Measurements from ENCODE around the gene GP2.

DNA sequence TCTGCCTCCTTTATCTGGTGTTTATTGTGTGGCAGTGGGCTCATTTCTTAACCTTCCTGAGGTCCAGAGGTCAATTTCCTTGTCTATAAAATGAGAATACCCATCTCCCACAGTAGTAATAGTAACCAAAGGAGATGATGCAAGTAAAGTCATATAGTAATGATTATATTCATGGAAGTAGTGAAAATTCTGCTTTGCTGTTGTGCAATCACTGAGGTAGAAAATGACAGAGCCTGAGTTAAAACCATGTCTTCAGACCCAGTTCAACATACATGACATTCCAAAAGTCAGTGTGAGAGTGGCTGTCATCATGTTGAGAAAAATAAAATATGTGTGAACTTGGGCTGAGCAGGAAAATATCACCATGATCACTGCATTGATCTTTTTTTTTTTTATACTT is 26.1 kb upstream of the GP2 start:
- no peak for TF ChIP-seq CTCF (IDR thresholded peaks at IDR 0.05; ENCODE audit: low read depth, low read length, missing input control)
- no peak for TF ChIP-seq RAD21 (IDR thresholded peaks at IDR 0.05)

All from liver (tissue), 3 donors.